Inflammatory macrophage treated with lipopolysaccharide for 1 hour (primary cell): Measurements from ENCODE around the gene SLC18A3.

Experiments
- DNase-seq, 2 donors: peaks; one replicate each; pipeline ENCODE4 v3.0.0-alpha.2; 2020 to 2022

Gene SLC18A3

DNA sequence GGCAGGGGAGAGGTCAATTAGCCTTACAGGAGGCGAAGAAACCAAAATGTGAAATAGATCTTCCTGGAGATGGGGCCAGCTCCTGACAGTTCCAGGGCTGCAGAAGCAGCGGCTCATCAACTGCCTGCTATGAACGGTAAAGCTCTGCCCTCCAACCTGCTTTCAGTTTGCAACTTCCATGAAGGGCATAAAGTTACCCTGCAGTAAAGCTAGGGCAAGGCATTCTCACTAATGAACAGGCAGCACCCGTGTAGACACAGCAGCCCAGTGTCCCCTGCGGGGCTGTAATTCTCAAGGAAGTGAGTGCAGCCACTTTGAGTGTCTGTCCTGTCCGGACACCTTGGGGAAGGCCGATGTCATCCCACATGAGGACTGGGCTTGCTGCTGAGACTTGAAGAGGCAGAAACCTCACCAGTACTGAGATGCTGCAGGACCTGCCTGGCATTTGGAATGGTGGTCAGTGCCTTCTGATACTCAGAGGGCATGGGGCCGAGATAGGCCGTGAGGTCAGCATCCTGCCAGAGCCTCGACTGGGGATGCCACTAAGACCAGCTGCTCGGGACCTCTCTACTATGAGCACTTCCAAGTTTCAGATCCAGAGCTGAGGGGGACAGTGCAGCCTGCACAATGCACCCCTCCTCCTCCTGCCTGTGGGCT lies 43.3 kb downstream of the SLC18A3 start:
- no peak for DNase-seq

DNA sequence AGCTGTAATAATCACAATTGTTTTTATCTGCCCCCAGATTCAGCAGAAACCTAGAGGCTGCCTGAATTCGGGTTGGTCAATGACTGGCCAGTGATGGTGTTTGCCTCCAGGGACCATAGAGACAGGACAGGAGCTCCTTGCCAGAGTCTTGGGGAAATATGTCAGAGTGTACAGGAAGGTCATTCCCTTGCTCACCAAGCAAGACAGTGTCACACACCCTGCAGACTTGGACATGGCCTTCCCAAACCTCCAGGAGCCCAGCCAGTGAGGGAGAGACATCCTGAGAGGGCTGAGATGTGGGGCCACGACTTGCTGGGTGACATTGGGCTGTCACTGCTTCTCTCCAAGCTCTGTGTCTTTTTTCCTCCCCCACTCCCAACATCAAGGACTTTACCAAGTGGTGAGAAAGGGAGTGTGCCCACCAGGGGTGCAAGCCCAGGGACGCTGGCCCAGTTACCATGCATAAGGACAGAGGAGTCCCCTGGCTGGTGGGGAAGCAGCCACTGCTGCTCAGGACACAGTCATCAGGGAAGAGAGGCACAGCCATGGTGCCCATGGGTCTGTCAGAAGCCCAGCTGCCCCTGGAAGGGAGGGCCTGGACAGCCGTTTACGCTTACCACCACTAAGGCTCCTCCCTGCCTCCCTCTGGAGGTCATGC lies 44.1 kb downstream of the SLC18A3 start:
- no peak for DNase-seq

DNA sequence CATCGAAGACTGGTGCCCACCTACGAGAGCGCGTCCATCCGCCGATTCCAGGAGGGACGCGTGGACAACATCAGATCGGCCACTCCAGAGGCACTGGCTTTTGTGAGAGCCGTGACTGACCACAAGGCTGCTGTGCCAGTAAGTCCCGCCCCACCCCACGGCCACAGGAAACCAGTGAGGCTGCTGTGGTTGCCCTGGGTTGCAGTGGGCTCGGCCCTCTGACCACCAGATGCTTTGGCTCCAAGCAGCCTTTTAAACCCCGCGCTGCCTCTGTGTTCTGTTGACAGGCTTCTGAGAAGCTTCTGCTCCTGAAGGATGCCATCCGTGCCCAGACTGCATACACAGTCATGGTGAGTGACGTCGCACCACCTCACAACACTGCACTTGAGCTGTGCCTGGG lies 45.0 kb downstream of the SLC18A3 start:
- DNase-seq = no peak

DNA sequence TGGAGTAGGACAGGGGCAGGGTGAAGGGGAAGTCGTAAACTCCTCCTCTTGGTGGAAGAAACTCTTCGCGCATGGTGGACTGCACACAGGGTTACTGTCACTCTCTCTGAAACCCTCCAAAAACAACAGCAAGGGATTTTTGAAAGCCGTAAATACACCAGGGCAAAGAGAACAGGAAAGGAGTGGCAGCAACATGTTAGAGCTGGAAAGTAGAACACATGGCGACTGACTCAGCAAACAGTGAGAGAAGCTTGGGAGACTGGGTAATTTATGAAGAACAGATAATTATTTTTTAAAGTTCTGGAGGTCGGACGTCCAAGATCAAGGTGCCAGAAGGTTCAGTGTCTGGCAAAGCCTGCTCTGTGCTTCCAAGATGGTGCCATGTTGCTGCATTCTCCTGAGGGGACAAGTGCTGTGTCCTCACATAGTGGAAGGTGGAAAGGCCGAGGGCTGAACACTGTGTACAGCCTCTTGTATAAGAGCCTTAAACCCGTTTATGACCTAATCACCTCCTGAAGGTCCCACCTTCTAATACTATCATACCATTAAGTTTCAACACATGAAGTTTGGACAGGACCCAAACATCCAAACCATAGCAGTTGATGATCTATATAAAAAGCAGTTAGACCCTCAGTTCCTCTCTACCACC lies 46.9 kb downstream of the SLC18A3 start:
- no peak for DNase-seq

DNA sequence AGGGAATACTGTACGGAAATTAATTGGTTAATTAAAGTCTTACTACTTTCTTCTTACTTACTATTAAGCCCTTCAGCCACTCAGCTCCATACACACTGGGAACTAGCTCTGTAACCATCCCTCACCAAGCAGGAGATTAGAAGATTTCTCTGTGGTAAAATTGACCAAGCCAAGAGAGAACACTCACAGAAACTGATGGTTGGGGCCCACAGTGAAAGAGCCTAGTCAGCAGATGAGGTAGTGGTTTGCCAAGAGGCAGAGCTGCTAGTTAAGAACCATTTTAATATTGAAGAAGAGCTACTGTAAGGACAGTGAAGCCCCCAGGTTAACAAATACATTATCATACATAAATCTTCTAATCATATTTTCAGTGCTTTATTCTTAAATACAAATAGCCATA lies 47.5 kb downstream of the SLC18A3 start:
- no peak for DNase-seq

DNA sequence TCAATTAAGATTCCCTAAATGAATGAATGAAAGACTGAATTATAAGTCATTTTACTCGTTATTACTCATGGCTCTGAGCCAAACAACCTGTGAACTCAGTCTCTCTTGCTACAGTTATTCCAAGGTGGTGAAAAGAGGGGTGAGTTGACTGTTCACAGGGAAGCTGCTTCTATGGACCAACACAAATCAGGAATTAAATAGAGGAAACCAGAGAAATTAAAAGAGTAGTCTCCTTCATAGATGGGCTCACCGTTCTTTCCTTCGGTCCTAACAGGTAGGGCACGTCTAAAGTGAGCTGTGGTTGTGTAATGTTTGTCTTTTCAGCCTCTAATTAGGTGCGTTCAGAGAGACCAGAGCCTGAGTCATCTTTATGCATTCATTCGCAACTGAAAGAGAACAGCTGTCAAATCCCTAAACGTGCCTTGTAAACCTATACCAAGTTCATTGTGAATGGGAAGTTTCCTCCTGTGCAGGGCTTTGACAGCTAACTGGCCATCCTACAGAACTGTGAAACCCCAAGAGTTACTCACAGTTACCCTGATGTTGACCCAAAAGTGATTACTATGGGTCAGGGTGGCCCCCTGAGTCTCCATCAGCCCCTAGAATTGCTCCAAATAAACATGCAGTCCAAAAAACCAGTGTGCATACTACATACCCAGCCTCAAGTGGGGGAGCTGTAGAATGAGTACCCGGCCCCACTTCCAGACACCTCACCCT lies 51.2 kb downstream of the SLC18A3 start:
- no peak for DNase-seq
